GM23338 (cell line): ENCODE measurements around the gene PPM1F. TPM values are rescaled to one million over a fixed set of nuclear protein-coding genes. Genes with fewer than 3 reads are reported as not detected.

Source experiments
- ATAC-seq: fragments of 200-7000 bp; cut with Tn5 transposase; 3 replicates; pipeline ENCODE4 v1.9.1; 2020
- DNase-seq: peaks from one replicate; pipeline ENCODE4 v3.0.0-alpha.2; 2015; ENCODE audit warnings: low spot score
- H2AFZ ChIP-seq: fragments of 200-600 bp; sonication (generic); 2 replicates; pipeline ENCODE4 v1.8.0; 2016; ENCODE audit warnings: antibody characterized with exemption, mild to moderate bottlenecking, moderate library complexity
- H3F3A ChIP-seq: fragments of 200-600 bp; sonication (generic); replicated peaks from 2 replicates; pipeline ENCODE4 v1.8.0; 2017; ENCODE audit warnings: antibody characterized with exemption, mixed run types, low read depth
- H3K27ac ChIP-seq: fragments of 200-600 bp; sonication (generic); 2 replicates; pipeline ENCODE4 v1.6.1; 2016; ENCODE audit warnings: low read depth
- H3K27me3 ChIP-seq: fragments of 200-600 bp; sonication (generic); 2 replicates; pipeline ENCODE4 v1.8.0; 2016; ENCODE audit warnings: mild to moderate bottlenecking, mixed run types, moderate library complexity; ENCODE audit not compliant: insufficient read depth
- H3K36me3 ChIP-seq: fragments of 200-600 bp; sonication (generic); 2 replicates; pipeline ENCODE4 v1.8.0; 2016; ENCODE audit warnings: mild to moderate bottlenecking; ENCODE audit not compliant: insufficient read depth
- H3K4me1 ChIP-seq: fragments of 200-600 bp; sonication (generic); 2 replicates; pipeline ENCODE4 v1.8.0; 2016; ENCODE audit warnings: mild to moderate bottlenecking, moderate library complexity; ENCODE audit not compliant: insufficient read depth
- H3K4me2 ChIP-seq: fragments of 200-600 bp; sonication (generic); 2 replicates; pipeline ENCODE4 v1.7.1; 2017; ENCODE audit warnings: mixed run types
- H3K4me3 ChIP-seq: fragments of 200-600 bp; sonication (generic); 2 replicates; pipeline ENCODE4 v1.6.1; 2016; ENCODE audit warnings: mixed run types
- H3K79me2 ChIP-seq: fragments of 200-600 bp; sonication (generic); replicated peaks from 2 replicates; pipeline ENCODE4 v1.8.0; 2017; ENCODE audit warnings: mild to moderate bottlenecking; ENCODE audit not compliant: insufficient read depth
- H3K9me2 ChIP-seq: fragments of 200-600 bp; sonication (generic); 2 replicates; pipeline ENCODE4 v1.8.0; 2017; ENCODE audit not compliant: insufficient read depth
- H4K20me1 ChIP-seq: fragments of 200-600 bp; sonication (generic); replicated peaks from 2 replicates; pipeline ENCODE4 v1.8.0; 2017; ENCODE audit warnings: mild to moderate bottlenecking; ENCODE audit not compliant: insufficient read depth
- H3K27ac Mint-ChIP-seq: 2 replicates; pipeline ENCODE4 v1.8.0; 2020; ENCODE audit warnings: inconsistent platforms, mild to moderate bottlenecking, moderate library complexity, mixed read lengths
- H3K27me3 Mint-ChIP-seq: 3 replicates; pipeline ENCODE4 v1.8.0; 2022; ENCODE audit warnings: low read depth, mild to moderate bottlenecking, moderate library complexity, mixed read lengths, inconsistent platforms; ENCODE audit not compliant: insufficient read depth, poor library complexity
- H3K36me3 Mint-ChIP-seq: 3 replicates; pipeline ENCODE4 v1.8.0; 2021; ENCODE audit warnings: low read depth, mild to moderate bottlenecking, inconsistent platforms, moderate library complexity, mixed read lengths
- H3K4me1 Mint-ChIP-seq: 3 replicates; pipeline ENCODE4 v1.8.0; 2020; ENCODE audit warnings: mild to moderate bottlenecking, inconsistent platforms, mixed read lengths
- H3K4me3 Mint-ChIP-seq: 3 replicates; pipeline ENCODE4 v1.8.0; 2021; ENCODE audit warnings: moderate library complexity, mild to moderate bottlenecking, inconsistent platforms, mixed read lengths
- H3K9me3 Mint-ChIP-seq: 3 replicates; pipeline ENCODE4 v1.8.0; 2020; ENCODE audit warnings: moderate library complexity, mild to moderate bottlenecking, inconsistent platforms, mixed read lengths
- CREB1 ChIP-seq: fragments of 250-450 bp; sonication (Bioruptor Pico); IDR thresholded peaks from 2 replicates; pipeline ENCODE4 v1.5.0; 2020; ENCODE audit warnings: low read depth, mild to moderate bottlenecking, moderate library complexity
- EZH2 ChIP-seq: fragments of 200-600 bp; sonication (generic); IDR thresholded peaks from one replicate; pipeline ENCODE4 v1.8.0; 2017; ENCODE audit warnings: antibody characterized with exemption, mild to moderate bottlenecking, low read depth; ENCODE audit not compliant: unreplicated experiment
- EZH2phosphoT487 ChIP-seq: fragments of 200-600 bp; sonication (generic); IDR thresholded peaks from one replicate; pipeline ENCODE4 v1.8.1; 2018; ENCODE audit warnings: antibody characterized with exemption; ENCODE audit not compliant: unreplicated experiment
- JUNB ChIP-seq: IDR thresholded peaks from one replicate; pipeline ENCODE4 v1.6.1; 2016; ENCODE audit warnings: antibody characterized with exemption; ENCODE audit not compliant: unreplicated experiment
- NANOG ChIP-seq: IDR thresholded peaks from 2 replicates; pipeline ENCODE4 v1.6.1; 2016; ENCODE audit warnings: antibody characterized with exemption, borderline replicate concordance
- POLR2AphosphoS5 ChIP-seq: IDR thresholded peaks from 2 replicates; pipeline ENCODE4 v1.6.1; 2016; ENCODE audit warnings: antibody characterized with exemption, low read depth
- STAT1 ChIP-seq: IDR thresholded peaks from one replicate; pipeline ENCODE4 v1.6.1; 2016; ENCODE audit warnings: antibody characterized with exemption; ENCODE audit not compliant: unreplicated experiment
- ZNF114 ChIP-seq: fragments of 250-450 bp; sonication (Bioruptor Pico); IDR thresholded peaks from 2 replicates; pipeline ENCODE4 v1.5.0; 2020; ENCODE audit warnings: mild to moderate bottlenecking, moderate library complexity
- ZNF331 ChIP-seq: fragments of 250-450 bp; sonication (Bioruptor Pico); IDR thresholded peaks from 2 replicates; pipeline ENCODE4 v1.5.0; 2020; ENCODE audit warnings: low read depth, mild to moderate bottlenecking, moderate library complexity
- polyA plus RNA-seq: library from polyadenylated mRNA; unstranded; fragments of >200 nt; fragmentation: Nextera tagmentation; extraction: Ambion mirVana; gene quantifications from 2 replicates; pipeline ENCODE4 v1.2.1, GENCODE V29; 2016
- total RNA-seq: library from RNA; depleted of rRNA; stranded (reverse); fragments of >200 nt; shearing (Covaris generic); gene quantifications from 2 replicates; pipeline ENCODE4 v1.2.3, GENCODE V29; 2014
- TF ChIP-seq, protein P1 (sequence below): IDR thresholded peaks from one replicate; pipeline ENCODE4 v1.6.1; 2018; ENCODE audit warnings: antibody characterized with exemption; ENCODE audit not compliant: unreplicated experiment
- TF ChIP-seq, protein P2 (sequence below), 2 experiments: fragments of 200-600 bp in 1 of 2; sonication (generic) in 1 of 2; conservative IDR thresholded peaks; 2 replicates each; pipeline versions ENCODE4 v1.5.1 to v1.6.1; 2016 to 2017; ENCODE audit warnings: antibody characterized with exemption in 2 of 2, low read depth in 2 of 2, mild to moderate bottlenecking in 2 of 2, moderate library complexity in 1 of 2
- TF ChIP-seq, protein P3 (sequence below): IDR thresholded peaks from 2 replicates; pipeline ENCODE4 v1.6.1; 2016; ENCODE audit warnings: antibody characterized with exemption
- TF ChIP-seq, protein P4 (sequence below): fragments of 250-450 bp; sonication (Bioruptor Pico); IDR thresholded peaks from 2 replicates; pipeline ENCODE4 v1.5.0; 2020; ENCODE audit warnings: mild to moderate bottlenecking, moderate library complexity

PPM1F gene
- total and polyA plus RNA-seq, 2 experiments from 2014 or later: 7.1 to 29.3 TPM

DNA sequence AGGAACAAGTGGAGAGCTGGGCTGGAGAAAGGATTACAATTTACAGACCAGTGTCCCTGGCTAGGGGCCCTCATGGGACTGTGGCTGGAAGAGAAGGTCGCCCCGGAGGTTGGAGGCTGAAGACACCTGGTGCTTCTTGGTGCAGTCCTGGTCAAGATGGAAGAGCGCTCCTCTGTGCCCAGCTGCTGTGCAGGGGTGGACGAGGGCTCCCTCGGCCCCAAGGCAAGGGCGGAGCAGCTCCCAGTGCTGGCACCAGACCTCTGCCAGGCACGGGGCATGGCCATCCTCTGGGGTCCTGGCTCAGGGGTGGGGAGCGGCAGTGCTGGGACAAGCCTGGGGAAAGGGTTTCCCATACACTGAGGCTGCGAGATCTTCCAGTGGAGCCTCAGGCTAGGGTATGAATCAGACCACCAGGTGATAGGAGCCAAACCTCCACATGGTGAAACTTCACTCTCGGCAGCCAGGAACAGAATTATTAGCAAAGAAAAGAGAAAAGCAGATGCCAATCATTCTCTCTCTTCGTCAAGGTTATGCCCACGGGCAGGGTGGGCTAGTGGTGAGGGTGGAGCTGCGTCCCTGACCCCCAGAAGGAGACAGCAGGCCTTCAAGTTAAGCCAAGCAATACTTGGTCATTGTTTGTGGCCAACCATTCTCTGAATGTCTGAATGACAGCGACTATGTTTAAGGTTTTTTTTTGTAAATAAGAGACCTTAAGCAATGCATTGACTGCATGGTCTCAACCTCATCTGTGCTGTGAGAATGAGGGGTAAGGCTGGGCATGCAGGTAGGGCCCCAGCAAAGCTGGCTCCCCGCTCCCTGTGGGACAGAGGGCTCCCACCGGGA, 32.1 kb downstream of the PPM1F start:
- H3K27ac ChIP-seq: peak overlapping the region; percentile 79; the same call in 1 of the 2 replicates
- H3K4me1 ChIP-seq: peaks cover 51% of the 10 kb centered on the region
- no peak for ATAC-seq

More for the DNA sequence above, 32.1 kb downstream of the PPM1F start:
- H3K79me2 ChIP-seq: no peaks in the 10 kb centered on the region
- no peaks in the 10 kb centered on the region for H3K36me3 ChIP-seq
- Mint-ChIP-seq H3K9me3 (no peaks in the 10 kb centered on the region), H3K27ac (peak overlapping the region; percentile 88; the same call in 1 of the 2 replicates), H3K4me1 (peaks cover 60% of the 10 kb centered on the region), H3K4me3 (no peak overlapping the region), H3K36me3 (peaks cover 3% of the 10 kb centered on the region; the same call in 2 of the 3 replicates), H3K27me3 (peaks cover 31% of the 10 kb centered on the region)
- peaks cover 10% of the 10 kb centered on the region for H3F3A ChIP-seq
- H3K4me2 ChIP-seq: 0 out of 2 replicates have a peak overlapping the region, but pooled peaks have one; percentile 12
- DNase-seq: no peak
- H3K9me2 ChIP-seq: no peaks in the 10 kb centered on the region
- H2AFZ ChIP-seq: no peak overlapping the region
- H3K27me3 ChIP-seq: no peaks in the 10 kb centered on the region
- H4K20me1 ChIP-seq: no peaks in the 10 kb centered on the region; the same call in 1 of the 2 replicates
- H3K4me3 ChIP-seq: no peak overlapping the region
- no peak for TF ChIP-seq EZH2
- TF ChIP-seq, protein P1, sequence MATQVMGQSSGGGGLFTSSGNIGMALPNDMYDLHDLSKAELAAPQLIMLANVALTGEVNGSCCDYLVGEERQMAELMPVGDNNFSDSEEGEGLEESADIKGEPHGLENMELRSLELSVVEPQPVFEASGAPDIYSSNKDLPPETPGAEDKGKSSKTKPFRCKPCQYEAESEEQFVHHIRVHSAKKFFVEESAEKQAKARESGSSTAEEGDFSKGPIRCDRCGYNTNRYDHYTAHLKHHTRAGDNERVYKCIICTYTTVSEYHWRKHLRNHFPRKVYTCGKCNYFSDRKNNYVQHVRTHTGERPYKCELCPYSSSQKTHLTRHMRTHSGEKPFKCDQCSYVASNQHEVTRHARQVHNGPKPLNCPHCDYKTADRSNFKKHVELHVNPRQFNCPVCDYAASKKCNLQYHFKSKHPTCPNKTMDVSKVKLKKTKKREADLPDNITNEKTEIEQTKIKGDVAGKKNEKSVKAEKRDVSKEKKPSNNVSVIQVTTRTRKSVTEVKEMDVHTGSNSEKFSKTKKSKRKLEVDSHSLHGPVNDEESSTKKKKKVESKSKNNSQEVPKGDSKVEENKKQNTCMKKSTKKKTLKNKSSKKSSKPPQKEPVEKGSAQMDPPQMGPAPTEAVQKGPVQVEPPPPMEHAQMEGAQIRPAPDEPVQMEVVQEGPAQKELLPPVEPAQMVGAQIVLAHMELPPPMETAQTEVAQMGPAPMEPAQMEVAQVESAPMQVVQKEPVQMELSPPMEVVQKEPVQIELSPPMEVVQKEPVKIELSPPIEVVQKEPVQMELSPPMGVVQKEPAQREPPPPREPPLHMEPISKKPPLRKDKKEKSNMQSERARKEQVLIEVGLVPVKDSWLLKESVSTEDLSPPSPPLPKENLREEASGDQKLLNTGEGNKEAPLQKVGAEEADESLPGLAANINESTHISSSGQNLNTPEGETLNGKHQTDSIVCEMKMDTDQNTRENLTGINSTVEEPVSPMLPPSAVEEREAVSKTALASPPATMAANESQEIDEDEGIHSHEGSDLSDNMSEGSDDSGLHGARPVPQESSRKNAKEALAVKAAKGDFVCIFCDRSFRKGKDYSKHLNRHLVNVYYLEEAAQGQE: no peak
- TF ChIP-seq, protein P2, sequence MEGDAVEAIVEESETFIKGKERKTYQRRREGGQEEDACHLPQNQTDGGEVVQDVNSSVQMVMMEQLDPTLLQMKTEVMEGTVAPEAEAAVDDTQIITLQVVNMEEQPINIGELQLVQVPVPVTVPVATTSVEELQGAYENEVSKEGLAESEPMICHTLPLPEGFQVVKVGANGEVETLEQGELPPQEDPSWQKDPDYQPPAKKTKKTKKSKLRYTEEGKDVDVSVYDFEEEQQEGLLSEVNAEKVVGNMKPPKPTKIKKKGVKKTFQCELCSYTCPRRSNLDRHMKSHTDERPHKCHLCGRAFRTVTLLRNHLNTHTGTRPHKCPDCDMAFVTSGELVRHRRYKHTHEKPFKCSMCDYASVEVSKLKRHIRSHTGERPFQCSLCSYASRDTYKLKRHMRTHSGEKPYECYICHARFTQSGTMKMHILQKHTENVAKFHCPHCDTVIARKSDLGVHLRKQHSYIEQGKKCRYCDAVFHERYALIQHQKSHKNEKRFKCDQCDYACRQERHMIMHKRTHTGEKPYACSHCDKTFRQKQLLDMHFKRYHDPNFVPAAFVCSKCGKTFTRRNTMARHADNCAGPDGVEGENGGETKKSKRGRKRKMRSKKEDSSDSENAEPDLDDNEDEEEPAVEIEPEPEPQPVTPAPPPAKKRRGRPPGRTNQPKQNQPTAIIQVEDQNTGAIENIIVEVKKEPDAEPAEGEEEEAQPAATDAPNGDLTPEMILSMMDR (conservative IDR thresholded peaks at IDR 0.05; ENCODE audit: low read depth in 2 of 2): no peak
- TF ChIP-seq, protein P3, sequence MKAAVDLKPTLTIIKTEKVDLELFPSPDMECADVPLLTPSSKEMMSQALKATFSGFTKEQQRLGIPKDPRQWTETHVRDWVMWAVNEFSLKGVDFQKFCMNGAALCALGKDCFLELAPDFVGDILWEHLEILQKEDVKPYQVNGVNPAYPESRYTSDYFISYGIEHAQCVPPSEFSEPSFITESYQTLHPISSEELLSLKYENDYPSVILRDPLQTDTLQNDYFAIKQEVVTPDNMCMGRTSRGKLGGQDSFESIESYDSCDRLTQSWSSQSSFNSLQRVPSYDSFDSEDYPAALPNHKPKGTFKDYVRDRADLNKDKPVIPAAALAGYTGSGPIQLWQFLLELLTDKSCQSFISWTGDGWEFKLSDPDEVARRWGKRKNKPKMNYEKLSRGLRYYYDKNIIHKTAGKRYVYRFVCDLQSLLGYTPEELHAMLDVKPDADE: no peak
- TF ChIP-seq EZH2phosphoT487: no peak
- TF ChIP-seq CREB1: no peak
- TF ChIP-seq ZNF331 (CRISPR knock-in tag): no peak
- no peak for TF ChIP-seq NANOG
- TF ChIP-seq STAT1: no peak
- no peak for TF ChIP-seq ZNF114 (CRISPR knock-in tag)
- TF ChIP-seq POLR2AphosphoS5: no peak
- no peak for TF ChIP-seq JUNB
- TF ChIP-seq, protein P4, sequence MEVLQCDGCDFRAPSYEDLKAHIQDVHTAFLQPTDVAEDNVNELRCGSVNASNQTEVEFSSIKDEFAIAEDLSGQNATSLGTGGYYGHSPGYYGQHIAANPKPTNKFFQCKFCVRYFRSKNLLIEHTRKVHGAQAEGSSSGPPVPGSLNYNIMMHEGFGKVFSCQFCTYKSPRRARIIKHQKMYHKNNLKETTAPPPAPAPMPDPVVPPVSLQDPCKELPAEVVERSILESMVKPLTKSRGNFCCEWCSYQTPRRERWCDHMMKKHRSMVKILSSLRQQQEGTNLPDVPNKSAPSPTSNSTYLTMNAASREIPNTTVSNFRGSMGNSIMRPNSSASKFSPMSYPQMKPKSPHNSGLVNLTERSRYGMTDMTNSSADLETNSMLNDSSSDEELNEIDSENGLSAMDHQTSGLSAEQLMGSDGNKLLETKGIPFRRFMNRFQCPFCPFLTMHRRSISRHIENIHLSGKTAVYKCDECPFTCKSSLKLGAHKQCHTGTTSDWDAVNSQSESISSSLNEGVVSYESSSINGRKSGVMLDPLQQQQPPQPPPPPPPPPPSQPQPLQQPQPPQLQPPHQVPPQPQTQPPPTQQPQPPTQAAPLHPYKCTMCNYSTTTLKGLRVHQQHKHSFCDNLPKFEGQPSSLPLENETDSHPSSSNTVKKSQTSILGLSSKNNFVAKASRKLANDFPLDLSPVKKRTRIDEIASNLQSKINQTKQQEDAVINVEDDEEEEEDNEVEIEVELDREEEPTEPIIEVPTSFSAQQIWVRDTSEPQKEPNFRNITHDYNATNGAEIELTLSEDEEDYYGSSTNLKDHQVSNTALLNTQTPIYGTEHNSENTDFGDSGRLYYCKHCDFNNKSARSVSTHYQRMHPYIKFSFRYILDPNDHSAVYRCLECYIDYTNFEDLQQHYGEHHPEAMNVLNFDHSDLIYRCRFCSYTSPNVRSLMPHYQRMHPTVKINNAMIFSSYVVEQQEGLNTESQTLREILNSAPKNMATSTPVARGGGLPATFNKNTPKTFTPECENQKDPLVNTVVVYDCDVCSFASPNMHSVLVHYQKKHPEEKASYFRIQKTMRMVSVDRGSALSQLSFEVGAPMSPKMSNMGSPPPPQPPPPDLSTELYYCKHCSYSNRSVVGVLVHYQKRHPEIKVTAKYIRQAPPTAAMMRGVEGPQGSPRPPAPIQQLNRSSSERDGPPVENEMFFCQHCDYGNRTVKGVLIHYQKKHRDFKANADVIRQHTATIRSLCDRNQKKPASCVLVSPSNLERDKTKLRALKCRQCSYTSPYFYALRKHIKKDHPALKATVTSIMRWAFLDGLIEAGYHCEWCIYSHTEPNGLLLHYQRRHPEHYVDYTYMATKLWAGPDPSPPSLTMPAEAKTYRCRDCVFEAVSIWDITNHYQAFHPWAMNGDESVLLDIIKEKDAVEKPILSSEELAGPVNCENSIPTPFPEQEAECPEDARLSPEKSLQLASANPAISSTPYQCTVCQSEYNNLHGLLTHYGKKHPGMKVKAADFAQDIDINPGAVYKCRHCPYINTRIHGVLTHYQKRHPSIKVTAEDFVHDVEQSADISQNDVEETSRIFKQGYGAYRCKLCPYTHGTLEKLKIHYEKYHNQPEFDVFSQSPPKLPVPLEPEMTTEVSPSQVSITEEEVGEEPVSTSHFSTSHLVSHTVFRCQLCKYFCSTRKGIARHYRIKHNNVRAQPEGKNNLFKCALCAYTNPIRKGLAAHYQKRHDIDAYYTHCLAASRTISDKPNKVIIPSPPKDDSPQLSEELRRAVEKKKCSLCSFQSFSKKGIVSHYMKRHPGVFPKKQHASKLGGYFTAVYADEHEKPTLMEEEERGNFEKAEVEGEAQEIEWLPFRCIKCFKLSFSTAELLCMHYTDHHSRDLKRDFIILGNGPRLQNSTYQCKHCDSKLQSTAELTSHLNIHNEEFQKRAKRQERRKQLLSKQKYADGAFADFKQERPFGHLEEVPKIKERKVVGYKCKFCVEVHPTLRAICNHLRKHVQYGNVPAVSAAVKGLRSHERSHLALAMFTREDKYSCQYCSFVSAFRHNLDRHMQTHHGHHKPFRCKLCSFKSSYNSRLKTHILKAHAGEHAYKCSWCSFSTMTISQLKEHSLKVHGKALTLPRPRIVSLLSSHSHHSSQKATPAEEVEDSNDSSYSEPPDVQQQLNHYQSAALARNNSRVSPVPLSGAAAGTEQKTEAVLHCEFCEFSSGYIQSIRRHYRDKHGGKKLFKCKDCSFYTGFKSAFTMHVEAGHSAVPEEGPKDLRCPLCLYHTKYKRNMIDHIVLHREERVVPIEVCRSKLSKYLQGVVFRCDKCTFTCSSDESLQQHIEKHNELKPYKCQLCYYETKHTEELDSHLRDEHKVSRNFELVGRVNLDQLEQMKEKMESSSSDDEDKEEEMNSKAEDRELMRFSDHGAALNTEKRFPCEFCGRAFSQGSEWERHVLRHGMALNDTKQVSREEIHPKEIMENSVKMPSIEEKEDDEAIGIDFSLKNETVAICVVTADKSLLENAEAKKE: no peak
